ENCODE results near the gene BMP2K. TPM values are rescaled to one million over a fixed set of nuclear protein-coding genes. Genes with fewer than 3 reads are reported as not detected.

BMP2K gene
- total RNA-seq, result 25.1 TPM

GRCh38 chr4:78776079-78776728 is at the start of gene BMP2K:
TSS of gene BMP2K (plus strand) at chr4:78776350. CDS start at chr4:78776544, 194 bp downstream.
- no peaks in the 10 kb centered on the region for H3K9me3 ChIP-seq (ENCODE audit: control insufficient read depth in 3 of 3, low read length in 3 of 3)
- peaks cover 13 to 29% (median 22%) of the 10 kb centered on the region in 3 donors for H3K4me1 ChIP-seq (ENCODE audit: control insufficient read depth in 3 of 3, insufficient read depth in 3 of 3, low read length in 3 of 3)
- H3K36me3 ChIP-seq (ENCODE audit: control insufficient read depth in 3 of 3, insufficient read depth in 3 of 3, low read length in 3 of 3), result no peaks in the 10 kb centered on the region
- peak within 1 kb of the TSS; percentile 97 to 99 (median 98) for H3K4me3 ChIP-seq (ENCODE audit: low read length in 3 of 3)
- H3K27me3 ChIP-seq (ENCODE audit: control insufficient read depth in 3 of 3, insufficient read depth in 3 of 3, low read length in 3 of 3), result no peaks in the 10 kb centered on the region
- H3K27ac ChIP-seq (ENCODE audit: low read depth, low read length), result peak within 1 kb of the TSS; percentile 100
- peak within 1 kb of the TSS; percentile 99 to 100 (median 99) for H3K9ac ChIP-seq (ENCODE audit: low read depth in 1 of 3, low read length in 3 of 3)

GRCh38 chr4:78726546-78726945 is 49.6 kb upstream of the BMP2K start:
- no peaks in the 10 kb centered on the region for H3K27me3 ChIP-seq (ENCODE audit: control insufficient read depth in 3 of 3, insufficient read depth in 3 of 3, low read length in 3 of 3)
- no peak overlapping the region for H3K27ac ChIP-seq (ENCODE audit: low read depth, low read length)
- no peak overlapping the region for H3K4me3 ChIP-seq (ENCODE audit: low read length in 3 of 3)
- H3K4me1 ChIP-seq (ENCODE audit: control insufficient read depth in 3 of 3, insufficient read depth in 3 of 3, low read length in 3 of 3), result peaks cover 0 to 2% (median 0%) of the 10 kb centered on the region in 3 donors
- no peaks in the 10 kb centered on the region for H3K9me3 ChIP-seq (ENCODE audit: control insufficient read depth in 3 of 3, low read length in 3 of 3)
- H3K9ac ChIP-seq (ENCODE audit: low read depth in 1 of 3, low read length in 3 of 3), result no peak overlapping the region
- no peaks in the 10 kb centered on the region for H3K36me3 ChIP-seq (ENCODE audit: control insufficient read depth in 3 of 3, insufficient read depth in 3 of 3, low read length in 3 of 3)

GRCh38 chr4:78732332-78733104 is 43.6 kb upstream of the BMP2K start:
- Histone ChIP-seq H3K27ac (ENCODE audit: low read depth, low read length) (no peak overlapping the region), H3K9ac (ENCODE audit: low read depth in 1 of 3, low read length in 3 of 3) (no peak overlapping the region), H3K4me1 (ENCODE audit: control insufficient read depth in 3 of 3, insufficient read depth in 3 of 3, low read length in 3 of 3) (no peaks in the 10 kb centered on the region), H3K36me3 (ENCODE audit: control insufficient read depth in 3 of 3, insufficient read depth in 3 of 3, low read length in 3 of 3) (no peaks in the 10 kb centered on the region), H3K9me3 (ENCODE audit: control insufficient read depth in 3 of 3, low read length in 3 of 3) (no peaks in the 10 kb centered on the region), H3K4me3 (ENCODE audit: low read length in 3 of 3) (no peak overlapping the region), H3K27me3 (ENCODE audit: control insufficient read depth in 3 of 3, insufficient read depth in 3 of 3, low read length in 3 of 3) (no peaks in the 10 kb centered on the region)

- Histone ChIP-seq H3K4me1 (ENCODE audit: control insufficient read depth in 3 of 3, insufficient read depth in 3 of 3, low read length in 3 of 3) (no peaks in the 10 kb centered on the region), H3K27ac (ENCODE audit: low read depth, low read length) (no peak overlapping the region)
Measured at GRCh38 chr4:78734441-78735162, 41.5 kb upstream of the BMP2K start.

GRCh38 chr4:78735697-78736096 is 40.5 kb upstream of the BMP2K start:
- Histone ChIP-seq H3K27me3 (ENCODE audit: control insufficient read depth in 3 of 3, insufficient read depth in 3 of 3, low read length in 3 of 3) (no peaks in the 10 kb centered on the region), H3K4me3 (ENCODE audit: low read length in 3 of 3) (no peak overlapping the region), H3K4me1 (ENCODE audit: control insufficient read depth in 3 of 3, insufficient read depth in 3 of 3, low read length in 3 of 3) (no peaks in the 10 kb centered on the region), H3K27ac (ENCODE audit: low read depth, low read length) (no peak overlapping the region), H3K9me3 (ENCODE audit: control insufficient read depth in 3 of 3, low read length in 3 of 3) (no peaks in the 10 kb centered on the region), H3K9ac (ENCODE audit: low read depth in 1 of 3, low read length in 3 of 3) (no peak overlapping the region), H3K36me3 (ENCODE audit: control insufficient read depth in 3 of 3, insufficient read depth in 3 of 3, low read length in 3 of 3) (no peaks in the 10 kb centered on the region)

More at GRCh38 chr4:78734441-78735162, 41.5 kb upstream of the BMP2K start:
- Histone ChIP-seq H3K9me3 (ENCODE audit: control insufficient read depth in 3 of 3, low read length in 3 of 3) (no peaks in the 10 kb centered on the region), H3K9ac (ENCODE audit: low read depth in 1 of 3, low read length in 3 of 3) (no peak overlapping the region), H3K36me3 (ENCODE audit: control insufficient read depth in 3 of 3, insufficient read depth in 3 of 3, low read length in 3 of 3) (no peaks in the 10 kb centered on the region), H3K4me3 (ENCODE audit: low read length in 3 of 3) (no peak overlapping the region), H3K27me3 (ENCODE audit: control insufficient read depth in 3 of 3, insufficient read depth in 3 of 3, low read length in 3 of 3) (no peaks in the 10 kb centered on the region)

DNA sequence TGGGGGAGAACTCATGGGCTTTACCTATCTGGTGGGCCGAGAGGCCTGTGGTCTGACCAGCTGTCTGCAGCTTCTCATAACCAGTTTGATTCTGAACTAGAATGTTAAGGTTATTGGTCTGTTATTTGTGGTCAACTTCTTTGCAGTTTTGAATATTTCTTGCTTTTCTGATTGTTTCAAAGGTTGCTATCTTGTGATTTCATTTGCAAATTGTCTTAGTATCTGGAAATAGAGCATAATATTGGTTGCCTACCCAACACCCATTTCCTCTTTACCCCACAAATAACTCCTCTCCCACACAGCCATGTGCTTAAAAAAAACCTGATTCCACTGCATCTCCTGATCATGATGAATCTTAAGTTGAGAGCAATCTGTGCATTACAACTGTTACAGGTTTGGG is 39.1 kb upstream of the BMP2K start:
- H3K9ac ChIP-seq (ENCODE audit: low read depth in 1 of 3, low read length in 3 of 3), result no peak overlapping the region
- no peaks in the 10 kb centered on the region for H3K36me3 ChIP-seq (ENCODE audit: control insufficient read depth in 3 of 3, insufficient read depth in 3 of 3, low read length in 3 of 3)
- no peak overlapping the region for H3K4me3 ChIP-seq (ENCODE audit: low read length in 3 of 3)
- no peaks in the 10 kb centered on the region for H3K9me3 ChIP-seq (ENCODE audit: control insufficient read depth in 3 of 3, low read length in 3 of 3)
- no peak overlapping the region for H3K27ac ChIP-seq (ENCODE audit: low read depth, low read length)
- no peaks in the 10 kb centered on the region for H3K27me3 ChIP-seq (ENCODE audit: control insufficient read depth in 3 of 3, insufficient read depth in 3 of 3, low read length in 3 of 3)
- H3K4me1 ChIP-seq (ENCODE audit: control insufficient read depth in 3 of 3, insufficient read depth in 3 of 3, low read length in 3 of 3), result no peaks in the 10 kb centered on the region

- Histone ChIP-seq H3K4me3 (ENCODE audit: low read length in 3 of 3) (no peak overlapping the region), H3K9me3 (ENCODE audit: control insufficient read depth in 3 of 3, low read length in 3 of 3) (no peaks in the 10 kb centered on the region), H3K27me3 (ENCODE audit: control insufficient read depth in 3 of 3, insufficient read depth in 3 of 3, low read length in 3 of 3) (no peaks in the 10 kb centered on the region), H3K4me1 (ENCODE audit: control insufficient read depth in 3 of 3, insufficient read depth in 3 of 3, low read length in 3 of 3) (no peaks in the 10 kb centered on the region), H3K36me3 (ENCODE audit: control insufficient read depth in 3 of 3, insufficient read depth in 3 of 3, low read length in 3 of 3) (no peaks in the 10 kb centered on the region), H3K27ac (ENCODE audit: low read depth, low read length) (no peak overlapping the region), H3K9ac (ENCODE audit: low read depth in 1 of 3, low read length in 3 of 3) (no peak overlapping the region)
Measured at GRCh38 chr4:78737973-78738372, 38.2 kb upstream of the BMP2K start.

DNA sequence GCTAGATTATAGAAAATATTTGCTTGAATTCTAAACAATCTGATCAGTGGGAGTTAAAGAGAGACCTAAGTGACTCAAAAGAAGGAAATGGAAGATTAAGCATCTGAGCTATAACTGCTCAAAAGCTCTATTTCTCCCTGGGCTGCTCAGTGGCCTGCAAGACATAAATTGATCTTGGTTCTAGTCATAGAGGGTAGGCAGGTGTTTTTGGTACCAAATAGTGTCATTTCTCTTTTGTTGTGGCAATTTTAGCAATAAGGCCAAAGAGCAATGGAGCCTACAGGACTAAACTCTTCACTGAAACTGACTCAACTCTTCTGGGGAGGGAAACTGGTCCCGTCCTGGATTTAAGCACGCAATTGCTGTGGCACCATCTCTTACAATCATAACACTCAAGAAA is 33.9 kb upstream of the BMP2K start:
- H3K27ac ChIP-seq (ENCODE audit: low read depth, low read length), result no peak overlapping the region
- no peaks in the 10 kb centered on the region for H3K9me3 ChIP-seq (ENCODE audit: control insufficient read depth in 3 of 3, low read length in 3 of 3)
- H3K4me1 ChIP-seq (ENCODE audit: control insufficient read depth in 3 of 3, insufficient read depth in 3 of 3, low read length in 3 of 3), result no peaks in the 10 kb centered on the region
- H3K27me3 ChIP-seq (ENCODE audit: control insufficient read depth in 3 of 3, insufficient read depth in 3 of 3, low read length in 3 of 3), result no peaks in the 10 kb centered on the region
- H3K36me3 ChIP-seq (ENCODE audit: control insufficient read depth in 3 of 3, insufficient read depth in 3 of 3, low read length in 3 of 3), result no peaks in the 10 kb centered on the region
- H3K9ac ChIP-seq (ENCODE audit: low read depth in 1 of 3, low read length in 3 of 3), result no peak overlapping the region
- no peak overlapping the region for H3K4me3 ChIP-seq (ENCODE audit: low read length in 3 of 3)

GRCh38 chr4:78747475-78747922 is 28.7 kb upstream of the BMP2K start:
- Histone ChIP-seq H3K9ac (ENCODE audit: low read depth in 1 of 3, low read length in 3 of 3) (no peak overlapping the region), H3K4me1 (ENCODE audit: control insufficient read depth in 3 of 3, insufficient read depth in 3 of 3, low read length in 3 of 3) (peaks cover 0 to 11% (median 0%) of the 10 kb centered on the region in 3 donors), H3K9me3 (ENCODE audit: control insufficient read depth in 3 of 3, low read length in 3 of 3) (no peaks in the 10 kb centered on the region), H3K36me3 (ENCODE audit: control insufficient read depth in 3 of 3, insufficient read depth in 3 of 3, low read length in 3 of 3) (no peaks in the 10 kb centered on the region), H3K27me3 (ENCODE audit: control insufficient read depth in 3 of 3, insufficient read depth in 3 of 3, low read length in 3 of 3) (no peaks in the 10 kb centered on the region), H3K4me3 (ENCODE audit: low read length in 3 of 3) (no peak overlapping the region), H3K27ac (ENCODE audit: low read depth, low read length) (no peak overlapping the region)

GRCh38 chr4:78748381-78748780 is 27.8 kb upstream of the BMP2K start:
- peaks cover 0 to 11% (median 0%) of the 10 kb centered on the region in 3 donors for H3K4me1 ChIP-seq (ENCODE audit: control insufficient read depth in 3 of 3, insufficient read depth in 3 of 3, low read length in 3 of 3)

More at GRCh38 chr4:78748381-78748780, 27.8 kb upstream of the BMP2K start:
- Histone ChIP-seq H3K27ac (ENCODE audit: low read depth, low read length) (no peak overlapping the region), H3K9me3 (ENCODE audit: control insufficient read depth in 3 of 3, low read length in 3 of 3) (no peaks in the 10 kb centered on the region), H3K27me3 (ENCODE audit: control insufficient read depth in 3 of 3, insufficient read depth in 3 of 3, low read length in 3 of 3) (no peaks in the 10 kb centered on the region), H3K4me3 (ENCODE audit: low read length in 3 of 3) (no peak overlapping the region), H3K9ac (ENCODE audit: low read depth in 1 of 3, low read length in 3 of 3) (no peak overlapping the region), H3K36me3 (ENCODE audit: control insufficient read depth in 3 of 3, insufficient read depth in 3 of 3, low read length in 3 of 3) (no peaks in the 10 kb centered on the region)
